Activated naive CD4-positive, alpha-beta T cell treated with anti-CD3 and anti-CD28 coated beads, Interleukin-2, amount 10 ng/mL, durations not matched to agents 7 days and 5 days (primary cell): ENCODE data around the gene PCYOX1L.

Experiments used
- CTCF ChIA-PET: fragments of 350-600 bp; sonication (Branson Sonifier 250); formaldehyde crosslinking; loops from one replicate; lab custom pipeline; 2021; ENCODE audit warnings: antibody characterized with exemption; lab: Charles Lee
- DNase-seq: peaks from one replicate; pipeline ENCODE4 v3.0.0-alpha.2; 2020
- H3K27ac Mint-ChIP-seq: one replicate; pipeline ENCODE4 v1.8.0; 2021; ENCODE audit warnings: mild to moderate bottlenecking, moderate library complexity, mixed read lengths
- H3K27me3 Mint-ChIP-seq: one replicate; pipeline ENCODE4 v1.8.0; 2021; ENCODE audit warnings: mild to moderate bottlenecking, mixed read lengths
- H3K36me3 Mint-ChIP-seq: one replicate; pipeline ENCODE4 v1.8.0; 2021; ENCODE audit warnings: mixed read lengths
- H3K4me1 Mint-ChIP-seq: one replicate; pipeline ENCODE4 v1.8.0; 2021; ENCODE audit warnings: mixed read lengths
- H3K4me3 Mint-ChIP-seq: one replicate; pipeline ENCODE4 v1.8.0; 2021; ENCODE audit warnings: mild to moderate bottlenecking, moderate library complexity, mixed read lengths
- H3K9me3 Mint-ChIP-seq: one replicate; pipeline ENCODE4 v1.8.0; 2021; ENCODE audit warnings: mixed read lengths

The PCYOX1L gene

GRCh38 chr5:149364719-149365118, 6.9 kb downstream of the PCYOX1L start:
- Mint-ChIP-seq H3K27ac (no peak overlapping the region), H3K4me3 (no peak overlapping the region), H3K9me3 (no peaks in the 10 kb centered on the region), H3K36me3 (peaks cover 40% of the 10 kb centered on the region), H3K27me3 (no peaks in the 10 kb centered on the region), H3K4me1 (peaks cover 23% of the 10 kb centered on the region)
- DNase-seq, result no peak
- CTCF ChIA-PET, result interaction anchor here (0.6 to 14.8 kb wide), 3 partner anchors 9 to 1719 kb away, joined by 3 to 372 read pairs (median 3); no protein-coding TSS in a partner anchor

DNA sequence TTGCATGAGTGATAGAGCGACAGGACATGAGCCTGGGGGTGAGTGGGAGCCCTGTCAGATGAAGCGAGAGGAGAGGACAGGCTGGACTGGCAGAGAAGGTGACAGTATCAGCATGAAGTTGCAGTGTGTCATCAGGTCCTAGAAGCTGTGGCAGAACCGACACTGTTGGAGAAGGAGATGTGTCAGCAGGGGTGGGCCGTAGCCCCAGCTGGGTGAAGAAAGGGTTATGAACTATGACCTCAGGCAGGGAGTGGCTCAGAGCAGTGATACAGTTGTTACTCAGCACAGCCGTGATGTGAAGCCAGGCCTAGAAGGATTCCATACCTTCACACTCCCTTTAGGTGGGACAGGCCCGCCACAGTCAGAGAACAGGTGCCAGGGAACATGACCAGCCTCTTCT, 7.6 kb downstream of the PCYOX1L start:
- Mint-ChIP-seq H3K4me3 (no peak overlapping the region), H3K27me3 (no peaks in the 10 kb centered on the region), H3K27ac (no peak overlapping the region), H3K36me3 (peaks cover 34% of the 10 kb centered on the region), H3K9me3 (no peaks in the 10 kb centered on the region), H3K4me1 (peaks cover 16% of the 10 kb centered on the region)
- CTCF ChIA-PET, result interaction anchor here (0.6 to 14.8 kb wide), 5 partner anchors 8 to 478 kb away, joined by 3 to 372 read pairs (median 21); partner anchors contain the start of genes GRPEL2 and PCYOX1L
- no peak for DNase-seq

DNA sequence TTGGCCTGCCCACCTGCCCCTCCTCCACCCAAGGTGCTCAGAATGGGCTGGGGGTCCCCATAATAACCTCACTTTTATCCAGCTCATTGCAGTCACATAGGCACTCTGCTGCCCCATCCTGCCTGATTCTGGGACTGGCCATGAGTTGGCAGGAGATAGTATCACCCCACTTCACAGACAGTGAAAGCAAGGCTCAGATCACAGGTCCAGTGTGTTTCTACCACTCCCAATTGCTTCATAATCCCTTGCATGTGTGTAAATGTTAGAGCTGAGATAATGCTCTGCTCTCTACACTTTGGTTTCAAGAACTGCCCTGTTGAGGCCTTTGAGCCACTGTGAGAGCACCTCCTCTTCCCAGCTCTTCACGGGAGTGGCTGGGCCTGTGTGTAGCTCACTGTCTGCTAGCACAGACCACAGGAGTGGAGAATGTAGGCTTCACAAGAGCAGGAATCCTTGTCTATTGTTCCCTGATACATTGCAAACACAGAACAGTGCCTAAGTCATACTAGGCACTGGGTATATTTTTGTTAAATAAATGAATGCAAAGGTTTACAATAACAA, 8.4 kb downstream of the PCYOX1L start:
- peaks cover 7% of the 10 kb centered on the region for H3K4me1 Mint-ChIP-seq

DNA sequence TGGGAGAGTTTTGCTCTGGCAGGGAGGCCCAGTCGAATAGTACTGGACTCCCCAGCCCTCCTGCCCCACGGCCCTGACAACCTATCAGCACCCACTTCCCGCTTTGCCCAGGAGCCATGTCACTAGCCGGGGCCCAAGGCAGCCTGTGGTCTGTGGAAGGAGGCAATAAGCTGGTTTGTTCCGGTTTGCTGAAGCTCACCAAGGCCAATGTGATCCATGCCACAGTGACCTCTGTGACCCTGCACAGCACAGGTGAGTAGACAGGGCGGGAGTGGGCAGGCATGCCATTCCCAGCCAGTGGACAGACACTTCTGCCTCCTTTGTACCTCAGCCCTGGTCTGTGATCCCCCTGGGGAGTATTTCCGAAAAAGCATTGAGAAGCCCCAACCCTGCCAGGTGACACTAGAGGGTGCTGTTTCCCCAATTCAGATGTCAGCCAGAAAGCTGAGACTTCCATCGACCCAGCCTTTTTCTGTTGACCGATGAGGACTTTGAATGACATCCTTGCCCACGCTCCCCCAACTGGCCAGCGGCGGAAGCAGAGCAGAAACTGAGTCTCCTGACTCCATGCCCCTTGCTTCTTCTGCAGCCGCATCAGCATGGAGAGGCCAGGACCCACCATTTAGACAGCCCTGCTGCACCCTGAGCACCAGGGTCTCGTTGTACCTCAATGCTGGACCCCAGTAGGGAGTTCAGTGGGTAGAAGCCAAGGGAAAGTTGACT, 9.6 kb downstream of the PCYOX1L start:
- H3K4me3 Mint-ChIP-seq, result no peak overlapping the region
- H3K27ac Mint-ChIP-seq, result peak overlapping the region; percentile 60
- CTCF ChIA-PET, result interaction anchor here (0.6 to 14.8 kb wide), 29 partner anchors 9 to 406 kb away, joined by 3 to 372 read pairs (median 4); partner anchors contain the start of genes GRPEL2, IL17B and PCYOX1L
- H3K36me3 Mint-ChIP-seq, result peaks cover 29% of the 10 kb centered on the region
- peaks cover 6% of the 10 kb centered on the region for H3K4me1 Mint-ChIP-seq
- H3K9me3 Mint-ChIP-seq, result no peaks in the 10 kb centered on the region
- peak; percentile 69 for DNase-seq
- H3K27me3 Mint-ChIP-seq, result no peaks in the 10 kb centered on the region

More for the DNA sequence above, 8.4 kb downstream of the PCYOX1L start:
- peaks cover 29% of the 10 kb centered on the region for H3K36me3 Mint-ChIP-seq
- peak overlapping the region; percentile 16 for H3K27ac Mint-ChIP-seq
- CTCF ChIA-PET, result interaction anchor here (0.7 to 14.8 kb wide), 12 partner anchors 9 to 199 kb away, joined by 3 to 372 read pairs (median 14); partner anchors contain the start of genes GRPEL2, IL17B and PCYOX1L
- no peak overlapping the region for H3K4me3 Mint-ChIP-seq
- H3K9me3 Mint-ChIP-seq, result no peaks in the 10 kb centered on the region
- H3K27me3 Mint-ChIP-seq, result no peaks in the 10 kb centered on the region
- no peak for DNase-seq

DNA sequence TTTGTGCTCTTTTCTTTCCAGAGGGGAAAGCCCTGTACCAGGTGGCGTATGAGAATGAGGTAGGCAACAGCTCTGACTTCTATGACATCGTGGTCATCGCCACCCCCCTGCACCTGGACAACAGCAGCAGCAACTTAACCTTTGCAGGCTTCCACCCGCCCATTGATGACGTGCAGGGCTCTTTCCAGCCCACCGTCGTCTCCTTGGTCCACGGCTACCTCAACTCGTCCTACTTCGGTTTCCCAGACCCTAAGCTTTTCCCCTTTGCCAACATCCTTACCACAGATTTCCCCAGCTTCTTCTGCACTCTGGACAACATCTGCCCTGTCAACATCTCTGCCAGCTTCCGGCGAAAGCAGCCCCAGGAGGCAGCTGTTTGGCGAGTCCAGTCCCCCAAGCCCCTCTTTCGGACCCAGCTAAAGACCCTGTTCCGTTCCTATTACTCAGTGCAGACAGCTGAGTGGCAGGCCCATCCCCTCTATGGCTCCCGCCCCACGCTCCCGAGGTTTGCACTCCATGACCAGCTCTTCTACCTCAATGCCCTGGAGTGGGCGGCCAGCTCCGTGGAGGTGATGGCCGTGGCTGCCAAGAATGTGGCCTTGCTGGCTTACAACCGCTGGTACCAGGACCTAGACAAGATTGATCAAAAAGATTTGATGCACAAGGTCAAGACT, 10.3 kb downstream of the PCYOX1L start:
- H3K4me3 Mint-ChIP-seq, result no peak overlapping the region
- H3K36me3 Mint-ChIP-seq, result peaks cover 25% of the 10 kb centered on the region
- no peaks in the 10 kb centered on the region for H3K27me3 Mint-ChIP-seq
- H3K9me3 Mint-ChIP-seq, result no peaks in the 10 kb centered on the region
- H3K27ac Mint-ChIP-seq, result peak overlapping the region; percentile 49
- CTCF ChIA-PET, result interaction anchor here (0.6 to 14.8 kb wide), 31 partner anchors 8 to 407 kb away, joined by 3 to 372 read pairs (median 4); partner anchors contain the start of genes GRPEL2, IL17B and PCYOX1L
- no peak for DNase-seq
- peaks cover 6% of the 10 kb centered on the region for H3K4me1 Mint-ChIP-seq

- Mint-ChIP-seq H3K27ac (no peak overlapping the region), H3K4me1 (peaks cover 6% of the 10 kb centered on the region), H3K36me3 (peaks cover 11% of the 10 kb centered on the region), H3K9me3 (no peaks in the 10 kb centered on the region), H3K27me3 (no peaks in the 10 kb centered on the region), H3K4me3 (no peak overlapping the region)
- DNase-seq, result no peak
- CTCF ChIA-PET, result interaction anchor here (0.9 to 14.8 kb wide), 15 partner anchors 10 to 208 kb away, joined by 3 to 372 read pairs (median 7); partner anchors contain the start of gene GRPEL2
These were observed 13.0 kb downstream of the PCYOX1L start for GRCh38 chr5:149370878-149371277.

DNA sequence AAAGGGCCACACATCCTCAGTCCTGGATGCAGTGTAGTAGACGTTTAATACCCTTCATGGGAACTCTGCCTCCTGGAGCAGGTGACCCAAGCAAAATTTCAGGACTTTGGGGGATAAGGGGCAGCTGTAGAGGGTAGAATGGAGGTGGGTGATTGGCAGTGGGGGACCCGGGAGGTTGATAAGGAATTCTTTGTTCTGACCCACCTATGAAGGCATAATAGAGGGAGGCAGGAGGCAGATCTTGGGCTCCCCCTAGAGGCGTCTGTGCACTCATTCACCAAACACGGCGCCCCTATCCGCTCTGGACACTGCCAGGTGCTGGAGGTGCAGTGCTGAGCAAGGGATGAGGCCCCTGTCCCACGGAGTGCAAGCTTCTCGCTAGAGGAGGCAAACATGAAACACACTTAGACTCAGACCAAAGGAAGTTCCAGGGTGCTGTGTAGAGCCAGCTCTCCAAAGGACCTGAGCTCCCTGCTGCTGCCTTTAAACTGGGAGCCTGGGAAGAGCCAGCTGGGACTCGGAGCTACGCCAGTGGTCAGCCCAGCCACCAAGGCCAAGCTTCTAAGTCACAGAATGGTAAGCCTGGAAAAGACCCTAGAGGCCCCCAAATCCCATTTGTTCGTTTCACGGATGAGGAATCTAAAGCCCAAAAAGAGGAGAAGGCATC, 13.6 kb downstream of the PCYOX1L start:
- Mint-ChIP-seq H3K27me3 (no peaks in the 10 kb centered on the region), H3K9me3 (no peaks in the 10 kb centered on the region), H3K36me3 (peaks cover 11% of the 10 kb centered on the region), H3K4me3 (no peak overlapping the region), H3K27ac (no peak overlapping the region), H3K4me1 (peaks cover 6% of the 10 kb centered on the region)
- DNase-seq, result peak; percentile 77
- CTCF ChIA-PET, result interaction anchor here (0.6 to 14.8 kb wide), 28 partner anchors 10 to 557 kb away, joined by 3 to 372 read pairs (median 4); partner anchors contain the start of gene GRPEL2

DNA sequence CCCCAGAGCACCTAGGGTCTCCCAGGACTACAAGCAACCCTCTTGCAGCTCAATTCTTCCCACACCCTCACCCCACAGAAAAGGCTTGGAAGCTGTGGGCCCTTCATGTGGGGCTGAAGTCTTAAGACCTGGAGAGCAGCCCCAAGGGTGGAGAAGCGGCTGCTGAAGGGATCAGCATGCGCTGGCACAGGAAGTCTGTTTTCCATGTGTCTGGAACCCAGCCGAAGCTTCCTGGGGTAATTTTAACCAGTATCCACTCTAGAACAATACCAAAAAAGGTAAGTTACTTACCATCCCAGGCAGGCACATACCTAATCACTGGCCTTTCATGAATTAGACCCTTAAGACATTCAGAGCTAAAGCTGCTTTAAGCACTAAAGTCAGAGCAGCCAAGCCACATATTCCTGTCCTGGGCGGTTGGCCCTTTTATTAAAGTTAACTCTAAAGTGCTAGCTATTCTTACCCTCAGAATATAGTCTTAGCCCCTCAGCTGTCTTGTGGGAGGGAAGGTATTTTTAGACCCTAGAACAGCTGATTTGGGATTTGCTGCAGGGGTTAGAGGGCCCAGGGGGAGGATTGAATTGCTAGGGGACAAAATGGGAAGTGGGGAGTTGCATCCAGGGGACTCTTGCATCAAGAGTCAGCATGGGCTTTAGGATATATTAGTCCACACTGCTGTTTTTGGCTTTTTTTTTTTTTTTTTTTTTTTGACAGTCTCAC, 14.4 kb downstream of the PCYOX1L start:
- H3K4me1 Mint-ChIP-seq, result peaks cover 3% of the 10 kb centered on the region
- no peak overlapping the region for H3K4me3 Mint-ChIP-seq
- peaks cover 10% of the 10 kb centered on the region for H3K36me3 Mint-ChIP-seq
- H3K27ac Mint-ChIP-seq, result no peak overlapping the region
- CTCF ChIA-PET, result interaction anchor here (0.6 to 14.8 kb wide), 29 partner anchors 9 to 557 kb away, joined by 3 to 372 read pairs (median 4); partner anchors contain the start of gene GRPEL2
- H3K27me3 Mint-ChIP-seq, result no peaks in the 10 kb centered on the region
- no peaks in the 10 kb centered on the region for H3K9me3 Mint-ChIP-seq
- no peak for DNase-seq

GRCh38 chr5:149372932-149373331, 15.1 kb downstream of the PCYOX1L start:
- Mint-ChIP-seq H3K4me3 (no peak overlapping the region), H3K4me1 (no peaks in the 10 kb centered on the region), H3K9me3 (no peaks in the 10 kb centered on the region), H3K27me3 (no peaks in the 10 kb centered on the region), H3K36me3 (peaks cover 6% of the 10 kb centered on the region), H3K27ac (no peak overlapping the region)
- no peak for DNase-seq
- CTCF ChIA-PET, result interaction anchor here (0.9 to 14.8 kb wide), 11 partner anchors 8 to 232 kb away, joined by 3 to 372 read pairs (median 5); no protein-coding TSS in a partner anchor

DNA sequence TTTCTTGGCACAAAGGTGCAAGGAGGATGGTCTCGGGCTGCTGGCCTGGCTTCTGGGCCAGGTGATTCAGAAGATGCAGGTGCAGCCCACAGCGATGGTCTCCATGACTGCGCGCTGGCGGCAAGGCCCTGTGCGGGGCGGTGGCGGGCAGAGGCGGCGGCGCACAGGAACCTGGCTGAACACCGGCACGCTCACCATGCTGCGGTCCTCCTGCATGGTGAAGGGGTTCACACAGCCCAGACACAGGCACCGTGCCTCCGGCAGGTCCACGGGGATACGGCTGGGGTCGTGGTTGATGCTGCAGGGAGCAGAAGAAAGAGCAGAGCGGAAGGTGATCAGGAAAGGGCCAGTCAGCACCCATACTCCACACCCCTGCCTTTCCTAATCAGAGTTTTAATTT, 16.5 kb downstream of the PCYOX1L start:
- Mint-ChIP-seq H3K9me3 (no peaks in the 10 kb centered on the region), H3K36me3 (no peaks in the 10 kb centered on the region), H3K27ac (no peak overlapping the region), H3K27me3 (no peaks in the 10 kb centered on the region), H3K4me3 (no peak overlapping the region), H3K4me1 (no peaks in the 10 kb centered on the region)
- DNase-seq, result no peak
- CTCF ChIA-PET, result interaction anchor here (2.1 to 14.8 kb wide), 3 partner anchors 13 to 59 kb away, joined by 6 to 372 read pairs (median 26); no protein-coding TSS in a partner anchor

DNA sequence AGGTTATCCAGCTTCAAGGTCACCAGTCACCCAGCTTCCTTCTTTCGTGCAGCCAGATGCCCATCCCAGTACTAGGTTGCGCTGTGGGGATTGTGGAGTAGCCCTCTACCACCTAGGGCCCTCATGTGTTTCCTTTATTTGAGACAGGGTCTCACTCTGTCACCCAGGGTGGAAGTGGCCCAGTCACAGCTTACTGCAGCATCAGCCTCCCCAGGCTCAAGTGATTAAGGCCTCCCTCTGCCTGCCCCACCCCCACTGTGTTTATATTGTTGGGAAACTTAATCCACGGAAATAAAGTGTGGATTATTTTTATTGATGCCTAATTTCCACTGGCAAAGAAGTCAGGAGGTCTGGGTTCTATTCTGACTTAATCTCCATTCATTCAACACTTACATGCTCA, 17.0 kb downstream of the PCYOX1L start:
- CTCF ChIA-PET, result interaction anchor here (2.1 to 14.8 kb wide), 2 partner anchors 58 to 59 kb away, joined by 6 to 372 read pairs; no protein-coding TSS in a partner anchor
- no peaks in the 10 kb centered on the region for H3K4me1 Mint-ChIP-seq

GRCh38 chr5:149375434-149375833, 17.6 kb downstream of the PCYOX1L start:
- Mint-ChIP-seq H3K27me3 (peaks cover 2% of the 10 kb centered on the region), H3K4me3 (no peak overlapping the region), H3K36me3 (no peaks in the 10 kb centered on the region), H3K27ac (no peak overlapping the region), H3K9me3 (no peaks in the 10 kb centered on the region), H3K4me1 (no peaks in the 10 kb centered on the region)
- CTCF ChIA-PET, result interaction anchor here (1.2 to 14.8 kb wide), 3 partner anchors 9 to 59 kb away, joined by 3 to 372 read pairs (median 6); no protein-coding TSS in a partner anchor
- DNase-seq, result no peak

More for the DNA sequence above, 17.0 kb downstream of the PCYOX1L start:
- no peak overlapping the region for H3K27ac Mint-ChIP-seq
- no peak overlapping the region for H3K4me3 Mint-ChIP-seq
- H3K27me3 Mint-ChIP-seq, result no peaks in the 10 kb centered on the region
- no peak for DNase-seq
- H3K9me3 Mint-ChIP-seq, result no peaks in the 10 kb centered on the region
- no peaks in the 10 kb centered on the region for H3K36me3 Mint-ChIP-seq
